ENCODE results near the gene RBCK1.

Gene RBCK1

GRCh38 chr20:419556-420165, 11.6 kb downstream of the RBCK1 start:
- Histone ChIP-seq H3K27me3 (ENCODE audit: control insufficient read depth, insufficient read depth, low read length) (no peaks in the 10 kb centered on the region), H3K36me3 (ENCODE audit: control insufficient read depth, insufficient read depth, low read length) (peaks cover 34% of the 10 kb centered on the region), H3K4me1 (ENCODE audit: control insufficient read depth, insufficient read depth, low read length) (no peaks in the 10 kb centered on the region), H3K27ac (ENCODE audit: low read depth, low read length) (no peak overlapping the region), H3K4me3 (ENCODE audit: low read length) (no peak overlapping the region), H3K9ac (ENCODE audit: low read length) (no peak overlapping the region)

- Histone ChIP-seq H3K4me1 (ENCODE audit: control insufficient read depth, insufficient read depth, low read length) (no peaks in the 10 kb centered on the region), H3K27me3 (ENCODE audit: control insufficient read depth, insufficient read depth, low read length) (no peaks in the 10 kb centered on the region), H3K4me3 (ENCODE audit: low read length) (no peak overlapping the region), H3K27ac (ENCODE audit: low read depth, low read length) (no peak overlapping the region), H3K9ac (ENCODE audit: low read length) (no peak overlapping the region), H3K36me3 (ENCODE audit: control insufficient read depth, insufficient read depth, low read length) (peaks cover 34% of the 10 kb centered on the region)
Measured at GRCh38 chr20:420166-420620, 12.1 kb downstream of the RBCK1 start.

- H3K4me1 ChIP-seq (ENCODE audit: control insufficient read depth, insufficient read depth, low read length) = no peaks in the 10 kb centered on the region
- peak overlapping the region; percentile 34 for H3K4me3 ChIP-seq (ENCODE audit: low read length)
- no peaks in the 10 kb centered on the region for H3K27me3 ChIP-seq (ENCODE audit: control insufficient read depth, insufficient read depth, low read length)
- H3K27ac ChIP-seq (ENCODE audit: low read depth, low read length) = no peak overlapping the region
- H3K9ac ChIP-seq (ENCODE audit: low read length) = no peak overlapping the region
- peaks cover 34% of the 10 kb centered on the region for H3K36me3 ChIP-seq (ENCODE audit: control insufficient read depth, insufficient read depth, low read length)
Measured at GRCh38 chr20:420721-421574, 12.8 kb downstream of the RBCK1 start.

- no peak overlapping the region for H3K4me3 ChIP-seq (ENCODE audit: low read length)
- no peak overlapping the region for H3K9ac ChIP-seq (ENCODE audit: low read length)
- peaks cover 34% of the 10 kb centered on the region for H3K36me3 ChIP-seq (ENCODE audit: control insufficient read depth, insufficient read depth, low read length)
- H3K27me3 ChIP-seq (ENCODE audit: control insufficient read depth, insufficient read depth, low read length) = no peaks in the 10 kb centered on the region
- H3K4me1 ChIP-seq (ENCODE audit: control insufficient read depth, insufficient read depth, low read length) = no peaks in the 10 kb centered on the region
- no peak overlapping the region for H3K27ac ChIP-seq (ENCODE audit: low read depth, low read length)
Measured at GRCh38 chr20:421685-422250, 13.7 kb downstream of the RBCK1 start.

- Histone ChIP-seq H3K4me3 (ENCODE audit: low read length) (no peak overlapping the region), H3K9ac (ENCODE audit: low read length) (no peak overlapping the region), H3K36me3 (ENCODE audit: control insufficient read depth, insufficient read depth, low read length) (peaks cover 42% of the 10 kb centered on the region), H3K27me3 (ENCODE audit: control insufficient read depth, insufficient read depth, low read length) (no peaks in the 10 kb centered on the region), H3K4me1 (ENCODE audit: control insufficient read depth, insufficient read depth, low read length) (no peaks in the 10 kb centered on the region), H3K27ac (ENCODE audit: low read depth, low read length) (no peak overlapping the region)
Measured at GRCh38 chr20:426566-426965, 18.5 kb downstream of the RBCK1 start.

GRCh38 chr20:427401-427800, 19.3 kb downstream of the RBCK1 start:
- H3K27me3 ChIP-seq (ENCODE audit: control insufficient read depth, insufficient read depth, low read length) = no peaks in the 10 kb centered on the region

GRCh38 chr20:427849-428657, 20.0 kb downstream of the RBCK1 start:
- Histone ChIP-seq H3K36me3 (ENCODE audit: control insufficient read depth, insufficient read depth, low read length) (peaks cover 33% of the 10 kb centered on the region), H3K9ac (ENCODE audit: low read length) (no peak overlapping the region), H3K4me3 (ENCODE audit: low read length) (no peak overlapping the region), H3K27me3 (ENCODE audit: control insufficient read depth, insufficient read depth, low read length) (no peaks in the 10 kb centered on the region), H3K4me1 (ENCODE audit: control insufficient read depth, insufficient read depth, low read length) (no peaks in the 10 kb centered on the region), H3K27ac (ENCODE audit: low read depth, low read length) (no peak overlapping the region)

More at GRCh38 chr20:427401-427800, 19.3 kb downstream of the RBCK1 start:
- no peak overlapping the region for H3K9ac ChIP-seq (ENCODE audit: low read length)
- no peak overlapping the region for H3K4me3 ChIP-seq (ENCODE audit: low read length)
- peaks cover 33% of the 10 kb centered on the region for H3K36me3 ChIP-seq (ENCODE audit: control insufficient read depth, insufficient read depth, low read length)
- H3K4me1 ChIP-seq (ENCODE audit: control insufficient read depth, insufficient read depth, low read length) = no peaks in the 10 kb centered on the region
- H3K27ac ChIP-seq (ENCODE audit: low read depth, low read length) = no peak overlapping the region

GRCh38 chr20:428658-429200, 20.6 kb downstream of the RBCK1 start:
- peaks cover 32% of the 10 kb centered on the region for H3K36me3 ChIP-seq (ENCODE audit: control insufficient read depth, insufficient read depth, low read length)
- H3K9ac ChIP-seq (ENCODE audit: low read length) = no peak overlapping the region
- no peaks in the 10 kb centered on the region for H3K27me3 ChIP-seq (ENCODE audit: control insufficient read depth, insufficient read depth, low read length)
- no peak overlapping the region for H3K4me3 ChIP-seq (ENCODE audit: low read length)
- H3K27ac ChIP-seq (ENCODE audit: low read depth, low read length) = no peak overlapping the region
- H3K4me1 ChIP-seq (ENCODE audit: control insufficient read depth, insufficient read depth, low read length) = no peaks in the 10 kb centered on the region

- no peak overlapping the region for H3K4me3 ChIP-seq (ENCODE audit: low read length)
- H3K27me3 ChIP-seq (ENCODE audit: control insufficient read depth, insufficient read depth, low read length) = no peaks in the 10 kb centered on the region
- H3K36me3 ChIP-seq (ENCODE audit: control insufficient read depth, insufficient read depth, low read length) = peaks cover 31% of the 10 kb centered on the region
- H3K9ac ChIP-seq (ENCODE audit: low read length) = no peak overlapping the region
- no peaks in the 10 kb centered on the region for H3K4me1 ChIP-seq (ENCODE audit: control insufficient read depth, insufficient read depth, low read length)
- H3K27ac ChIP-seq (ENCODE audit: low read depth, low read length) = no peak overlapping the region
Measured at GRCh38 chr20:430091-430999, 22.2 kb downstream of the RBCK1 start.

- Histone ChIP-seq H3K27me3 (ENCODE audit: control insufficient read depth, insufficient read depth, low read length) (no peaks in the 10 kb centered on the region), H3K4me1 (ENCODE audit: control insufficient read depth, insufficient read depth, low read length) (no peaks in the 10 kb centered on the region), H3K4me3 (ENCODE audit: low read length) (no peak overlapping the region), H3K36me3 (ENCODE audit: control insufficient read depth, insufficient read depth, low read length) (peaks cover 35% of the 10 kb centered on the region), H3K9ac (ENCODE audit: low read length) (no peak overlapping the region), H3K27ac (ENCODE audit: low read depth, low read length) (no peak overlapping the region)
Measured at GRCh38 chr20:431012-431904, 23.2 kb downstream of the RBCK1 start.

All from rectal smooth muscle tissue (tissue), 1 donor.